Lower leg skin (tissue), 4 donors: Measurements from ENCODE around the gene EPHB2. TPM values are rescaled to one million over a fixed set of nuclear protein-coding genes. Genes with fewer than 3 reads are reported as not detected.

ENCODE experiments used
- DNase-seq, 2 donors: peaks; one replicate each; pipeline ENCODE4 v3.0.0-alpha.2; 2019; ENCODE audit warnings: low spot score in 2 of 2
- H3K4me3 ChIP-seq: fragments of 200-600 bp; sonication (generic); 2 replicates; pipeline ENCODE4 v1.5.1; 2017; ENCODE audit warnings: mild to moderate bottlenecking, low read depth; ENCODE audit not compliant: poor library complexity, severe bottlenecking
- POLR2A ChIP-seq, 2 donors: fragments of 450-650 bp; IDR thresholded peaks; one replicate each; pipeline ENCODE4 v1.6.1; 2016 to 2017; ENCODE audit warnings: antibody characterized with exemption in 2 of 2, mild to moderate bottlenecking in 1 of 2, moderate library complexity in 1 of 2
- WGBS, 2 donors: methylation state at CpG; one replicate each; pipeline ENCODE4 v1.1.5; 2018; 5-methylcytosine and 5-hydroxymethylcytosine counted together
- intact Hi-C: fragments of 100-400 bp; cut with DNase I; formaldehyde crosslinking; loops from one replicate; pipeline ENCODE4 v1.15.0; 2023; ENCODE audit warnings: low total_unique reads
- total RNA-seq, 4 donors: library from RNA; depleted of rRNA; stranded (reverse); fragments of >200 nt; gene quantifications; one replicate each; pipeline ENCODE4 v1.1.0, GENCODE V29; 2016
- TF ChIP-seq, protein P1 (sequence below), 3 donors: fragments of 450-650 bp; IDR thresholded peaks; one replicate each; pipeline ENCODE4 v1.5.1; 2016; ENCODE audit warnings: antibody characterized with exemption in 3 of 3, mild to moderate bottlenecking in 3 of 3, moderate library complexity in 2 of 3

The EPHB2 gene
- total RNA-seq, 4 donors from 2014 or later = 0.57 to 3.1 (median 1.7) TPM

DNA sequence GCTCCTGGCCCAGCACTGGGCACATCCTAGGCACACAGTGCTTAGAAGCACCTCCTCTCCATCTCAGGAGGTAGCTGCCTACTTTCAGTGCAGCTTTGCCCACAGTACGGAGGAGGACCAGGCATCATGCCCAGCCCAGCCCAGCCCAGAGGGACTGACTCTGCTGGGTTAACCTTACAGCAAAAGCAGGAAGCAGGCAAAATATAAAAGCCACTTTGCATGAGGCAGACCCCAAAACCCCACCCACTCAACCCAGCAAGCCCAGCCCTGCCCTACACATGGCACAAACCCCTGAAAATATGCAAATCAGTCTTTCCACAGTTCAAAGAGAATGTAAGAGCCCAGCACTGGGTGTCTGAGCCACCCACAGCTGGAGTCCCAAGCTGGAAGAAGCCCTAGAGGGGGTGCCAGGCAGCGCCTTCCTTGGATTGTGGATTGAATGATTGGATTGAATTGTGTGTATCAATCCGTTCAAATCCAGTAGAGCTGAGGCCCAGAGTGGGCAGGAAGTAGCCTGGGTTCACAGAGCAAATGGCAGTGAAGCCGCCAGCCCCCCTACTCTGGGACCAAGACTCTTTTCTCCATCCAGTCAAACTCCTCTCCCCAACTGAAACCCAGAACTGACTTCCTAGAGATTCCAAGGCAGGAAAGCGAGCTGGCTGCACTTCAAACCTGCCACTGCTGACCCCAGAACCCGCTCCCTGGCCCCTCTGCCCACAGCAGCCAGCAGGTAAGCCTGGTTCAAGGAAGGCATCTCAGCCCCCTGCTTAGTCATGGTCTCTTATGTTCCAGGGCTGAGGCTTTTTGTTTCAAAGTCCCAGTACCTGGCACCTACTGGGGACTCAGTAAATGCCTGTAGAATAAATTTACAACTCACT, 144.3 kb downstream of the EPHB2 start:
- DNase-seq = no peak
- H3K4me3 ChIP-seq = no peak overlapping the region
- 52 to 63% methylated on average over 6 of the region's 6 CpGs for WGBS, 2 donors
- intact Hi-C loops = no loop called here
- no peak for TF ChIP-seq POLR2A (IDR thresholded peaks at IDR 0.05)
- TF ChIP-seq, protein P1, sequence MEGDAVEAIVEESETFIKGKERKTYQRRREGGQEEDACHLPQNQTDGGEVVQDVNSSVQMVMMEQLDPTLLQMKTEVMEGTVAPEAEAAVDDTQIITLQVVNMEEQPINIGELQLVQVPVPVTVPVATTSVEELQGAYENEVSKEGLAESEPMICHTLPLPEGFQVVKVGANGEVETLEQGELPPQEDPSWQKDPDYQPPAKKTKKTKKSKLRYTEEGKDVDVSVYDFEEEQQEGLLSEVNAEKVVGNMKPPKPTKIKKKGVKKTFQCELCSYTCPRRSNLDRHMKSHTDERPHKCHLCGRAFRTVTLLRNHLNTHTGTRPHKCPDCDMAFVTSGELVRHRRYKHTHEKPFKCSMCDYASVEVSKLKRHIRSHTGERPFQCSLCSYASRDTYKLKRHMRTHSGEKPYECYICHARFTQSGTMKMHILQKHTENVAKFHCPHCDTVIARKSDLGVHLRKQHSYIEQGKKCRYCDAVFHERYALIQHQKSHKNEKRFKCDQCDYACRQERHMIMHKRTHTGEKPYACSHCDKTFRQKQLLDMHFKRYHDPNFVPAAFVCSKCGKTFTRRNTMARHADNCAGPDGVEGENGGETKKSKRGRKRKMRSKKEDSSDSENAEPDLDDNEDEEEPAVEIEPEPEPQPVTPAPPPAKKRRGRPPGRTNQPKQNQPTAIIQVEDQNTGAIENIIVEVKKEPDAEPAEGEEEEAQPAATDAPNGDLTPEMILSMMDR (IDR thresholded peaks at IDR 0.05) = no peak

DNA sequence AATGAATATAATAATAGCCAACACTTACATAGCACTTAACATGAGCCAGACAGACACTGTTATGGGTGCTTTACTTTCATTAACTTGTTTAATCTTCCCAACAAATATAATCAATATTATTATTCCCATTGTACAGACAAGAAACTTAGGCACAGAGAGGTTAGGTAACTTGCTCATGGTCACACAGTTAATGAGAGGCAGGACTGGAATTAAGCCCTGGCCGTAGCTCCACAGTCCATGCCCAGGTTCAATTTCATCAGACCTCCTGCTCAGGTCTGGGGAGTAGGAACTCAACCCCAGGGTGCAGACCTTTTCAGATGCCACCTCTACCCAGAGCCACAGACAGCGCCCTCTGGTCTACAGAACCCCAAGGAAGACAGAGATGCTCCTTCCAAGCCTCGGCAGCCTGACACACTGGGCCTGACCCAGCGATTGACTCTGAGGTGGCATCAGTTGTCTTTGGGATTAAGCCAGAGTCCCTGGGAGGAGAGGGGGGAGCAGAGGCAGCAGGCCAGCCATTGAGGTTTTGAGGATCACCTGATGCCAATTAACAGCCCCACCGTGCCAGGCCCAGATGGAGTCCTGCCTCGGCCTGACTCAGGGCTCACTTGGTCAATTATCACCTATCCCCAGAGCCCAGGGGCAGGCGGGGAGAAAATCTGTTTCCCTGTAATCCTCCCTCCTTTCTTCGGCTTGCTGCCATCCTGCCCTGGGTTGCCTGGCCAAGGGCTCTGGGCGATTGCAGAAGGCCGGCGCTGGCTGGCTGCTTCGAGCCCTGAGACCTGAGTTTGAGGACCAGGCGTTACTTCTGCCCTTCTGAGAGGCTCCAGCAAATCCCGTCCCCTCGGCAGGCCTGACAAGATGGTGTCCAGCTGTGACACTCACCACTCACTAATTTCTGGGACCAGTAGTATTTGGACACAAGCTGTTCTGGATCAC, 145.3 kb downstream of the EPHB2 start:
- DNase-seq = no peak
- no peak overlapping the region for H3K4me3 ChIP-seq
- intact Hi-C loops = no loop called here
- 68 to 73% methylated on average over 15 of the region's 15 CpGs for WGBS, 2 donors
- TF ChIP-seq, protein P1 (IDR thresholded peaks at IDR 0.05) = no peak
- no peak for TF ChIP-seq POLR2A (IDR thresholded peaks at IDR 0.05)

DNA sequence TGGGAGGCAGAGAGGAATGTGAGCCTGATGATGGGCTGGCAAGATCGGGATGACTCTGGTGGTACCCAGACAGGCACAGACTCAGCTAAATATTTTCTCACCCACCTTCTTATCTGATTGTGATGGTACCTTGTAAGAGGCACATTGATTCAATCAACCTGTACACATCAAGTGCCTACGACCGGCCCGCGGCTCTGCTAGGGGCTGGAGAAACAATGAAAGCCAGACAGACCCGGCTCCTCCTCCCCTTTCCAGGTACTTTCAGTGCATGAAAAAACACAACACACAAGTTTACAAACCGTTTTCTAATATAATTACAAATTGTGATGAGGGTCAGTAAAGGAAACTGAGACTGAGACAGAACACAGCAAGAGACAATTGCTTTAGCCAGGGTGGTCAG, 147.0 kb downstream of the EPHB2 start:
- 87 to 90% methylated on average over 7 of the region's 7 CpGs for WGBS, 2 donors
- DNase-seq = no peak
- no peak overlapping the region for H3K4me3 ChIP-seq
- intact Hi-C loops = no loop called here
- no peak for TF ChIP-seq POLR2A (IDR thresholded peaks at IDR 0.05)
- TF ChIP-seq, protein P1 (IDR thresholded peaks at IDR 0.05) = no peak

GRCh38 chr1:22860414-22860800, 149.8 kb downstream of the EPHB2 start:
- intact Hi-C loops = no loop called here
- TF ChIP-seq, protein P1 (IDR thresholded peaks at IDR 0.05) = no peak
- no peak for TF ChIP-seq POLR2A (IDR thresholded peaks at IDR 0.05)
- H3K4me3 ChIP-seq = no peak overlapping the region
- 83 to 90% methylated on average over 9 of the region's 9 CpGs for WGBS, 2 donors
- no peak for DNase-seq

- no peak for TF ChIP-seq POLR2A (IDR thresholded peaks at IDR 0.05)
- TF ChIP-seq, protein P1 (IDR thresholded peaks at IDR 0.05) = no peak
- no peak for DNase-seq
- WGBS, 2 donors = 82 to 90% methylated on average over 4 of the region's 4 CpGs
- H3K4me3 ChIP-seq = no peak overlapping the region
- intact Hi-C loops = no loop called here
Observed at GRCh38 chr1:22860883-22861385, 150.3 kb downstream of the EPHB2 start.
